SU-DHL-6 (cell line): ENCODE results near the gene NCOA4.

Experiments
- CTCF ChIP-seq: fragments of 200-600 bp; sonication (generic); IDR thresholded peaks from one replicate; pipeline ENCODE4 v1.5.1; 2017; ENCODE audit warnings: antibody characterized with exemption, mild to moderate bottlenecking, low read length, moderate library complexity; ENCODE audit not compliant: insufficient read depth, poor library complexity, severe bottlenecking
- EZH2phosphoT487 ChIP-seq: fragments of 200-600 bp; sonication (generic), shearing (Covaris generic); conservative IDR thresholded peaks from 2 replicates; pipeline ENCODE4 v1.6.1; 2018; ENCODE audit warnings: mild to moderate bottlenecking, antibody characterized with exemption, low read length, moderate library complexity, mixed read lengths

GRCh38 chr10:46030091-46030937 is at the start of gene NCOA4:
- TF ChIP-seq CTCF (peak; percentile 54), EZH2phosphoT487 (no peak)
